DND-41 (cell line): ENCODE results near the gene ZPR1.
"Not testable (repeated sequence)": the region's sequence is repeated elsewhere in the genome, so short reads cannot be mapped to it uniquely, and the experiment has no call there.

Source experiments
- ATAC-seq: fragments of 200-7000 bp; cut with Tn5 transposase; 3 replicates; pipeline ENCODE4 v1.9.1; 2021; ENCODE audit warnings: low read depth; ENCODE audit not compliant: insufficient read depth
- DNase-seq: peaks from one replicate; pipeline ENCODE4 v3.0.0-alpha.2; 2020
- H2AFZ ChIP-seq: 2 replicates; pipeline ENCODE4 v1.6.0; 2012; ENCODE audit warnings: low read depth, low read length
- H3K27ac ChIP-seq: 2 replicates; pipeline ENCODE4 v1.5.1; 2012; ENCODE audit warnings: low read length, inconsistent platforms
- H3K27me3 ChIP-seq: fragments of 200-600 bp; sonication (generic); 2 replicates; pipeline ENCODE4 v1.6.0; 2012; ENCODE audit warnings: low read length, mild to moderate bottlenecking, inconsistent platforms; ENCODE audit not compliant: insufficient read depth, poor library complexity
- H3K36me3 ChIP-seq: 2 replicates; pipeline ENCODE4 v1.5.1; 2012; ENCODE audit warnings: low read length, inconsistent platforms; ENCODE audit not compliant: insufficient read depth
- H3K4me1 ChIP-seq: 2 replicates; pipeline ENCODE4 v1.5.1; 2012; ENCODE audit warnings: mild to moderate bottlenecking, low read length; ENCODE audit not compliant: insufficient read depth
- H3K4me2 ChIP-seq: 2 replicates; pipeline ENCODE4 v1.6.0; 2012; ENCODE audit warnings: mild to moderate bottlenecking, moderate library complexity, low read length, inconsistent platforms; ENCODE audit not compliant: insufficient read depth
- H3K4me3 ChIP-seq, 2 experiments: fragments of 200-600 bp in 1 of 2; shearing (Covaris generic) in 1 of 2; 2 replicates each; pipeline ENCODE4 v1.5.1; 2012 to 2016; ENCODE audit warnings: inconsistent platforms in 2 of 2, low read length in 2 of 2, mild to moderate bottlenecking in 2 of 2, low read depth in 1 of 2, moderate library complexity in 1 of 2
- H3K79me2 ChIP-seq: 2 replicates; pipeline ENCODE4 v1.6.0; 2012; ENCODE audit warnings: low read length, inconsistent platforms; ENCODE audit not compliant: insufficient read depth
- H3K9ac ChIP-seq: 2 replicates; pipeline ENCODE4 v1.6.0; 2012; ENCODE audit warnings: low read depth, mild to moderate bottlenecking, inconsistent platforms, low read length, moderate library complexity
- H3K9me3 ChIP-seq: 2 replicates; pipeline ENCODE4 v1.5.1; 2012; ENCODE audit warnings: low read length, moderate library complexity, mild to moderate bottlenecking, inconsistent platforms; ENCODE audit not compliant: insufficient read depth, severe bottlenecking
- H4K20me1 ChIP-seq: 2 replicates; pipeline ENCODE4 v1.6.0; 2012; ENCODE audit warnings: low read length; ENCODE audit not compliant: insufficient read depth
- EZH2 ChIP-seq: IDR thresholded peaks from 3 replicates; pipeline ENCODE4 v1.6.1; 2012; ENCODE audit warnings: borderline replicate concordance, low read depth, mild to moderate bottlenecking, moderate library complexity, low read length, inconsistent platforms; ENCODE audit not compliant: severe bottlenecking
- TF ChIP-seq, protein P1 (sequence below): IDR thresholded peaks from 2 replicates; pipeline ENCODE4 v1.5.1; 2012; ENCODE audit warnings: borderline replicate concordance, low read length, moderate library complexity, mild to moderate bottlenecking; ENCODE audit not compliant: poor library complexity, severe bottlenecking; ENCODE audit errors: extremely low read depth

The ZPR1 gene

DNA sequence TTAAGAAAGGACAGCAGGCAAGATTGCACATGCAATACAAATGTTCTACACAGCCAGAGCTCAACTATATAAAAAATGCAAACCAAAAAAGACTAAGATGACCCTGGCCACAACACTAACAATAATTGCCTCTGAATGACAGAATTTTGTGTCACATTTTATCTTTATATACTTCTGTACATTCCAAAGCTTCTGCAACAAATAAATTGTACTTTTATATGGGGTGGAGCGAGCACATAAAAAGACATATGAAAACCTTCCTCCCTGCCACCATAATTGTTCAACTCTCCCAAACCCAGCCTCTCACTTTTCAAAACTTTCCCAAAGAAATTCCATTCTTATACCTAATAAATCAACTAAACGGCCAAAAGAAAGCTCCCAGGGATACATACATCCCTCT lies 25.7 kb downstream of the ZPR1 start:
- Histone ChIP-seq H2AFZ (no peak overlapping the region), H3K27me3 (no peaks in the 10 kb centered on the region), H3K9ac (no peak overlapping the region), H4K20me1 (peaks cover 6% of the 10 kb centered on the region; the same call in 1 of the 2 replicates), H3K27ac (no peak overlapping the region), H3K4me2 (no peak overlapping the region), H3K9me3 (no peaks in the 10 kb centered on the region), H3K4me1 (no peaks in the 10 kb centered on the region), H3K79me2 (peaks cover 18% of the 10 kb centered on the region; the same call in 1 of the 2 replicates), H3K4me3 (no peak overlapping the region), H3K36me3 (peaks cover 99% of the 10 kb centered on the region)
- DNase-seq (no peak), ATAC-seq (no peak)
- TF ChIP-seq, protein P1, sequence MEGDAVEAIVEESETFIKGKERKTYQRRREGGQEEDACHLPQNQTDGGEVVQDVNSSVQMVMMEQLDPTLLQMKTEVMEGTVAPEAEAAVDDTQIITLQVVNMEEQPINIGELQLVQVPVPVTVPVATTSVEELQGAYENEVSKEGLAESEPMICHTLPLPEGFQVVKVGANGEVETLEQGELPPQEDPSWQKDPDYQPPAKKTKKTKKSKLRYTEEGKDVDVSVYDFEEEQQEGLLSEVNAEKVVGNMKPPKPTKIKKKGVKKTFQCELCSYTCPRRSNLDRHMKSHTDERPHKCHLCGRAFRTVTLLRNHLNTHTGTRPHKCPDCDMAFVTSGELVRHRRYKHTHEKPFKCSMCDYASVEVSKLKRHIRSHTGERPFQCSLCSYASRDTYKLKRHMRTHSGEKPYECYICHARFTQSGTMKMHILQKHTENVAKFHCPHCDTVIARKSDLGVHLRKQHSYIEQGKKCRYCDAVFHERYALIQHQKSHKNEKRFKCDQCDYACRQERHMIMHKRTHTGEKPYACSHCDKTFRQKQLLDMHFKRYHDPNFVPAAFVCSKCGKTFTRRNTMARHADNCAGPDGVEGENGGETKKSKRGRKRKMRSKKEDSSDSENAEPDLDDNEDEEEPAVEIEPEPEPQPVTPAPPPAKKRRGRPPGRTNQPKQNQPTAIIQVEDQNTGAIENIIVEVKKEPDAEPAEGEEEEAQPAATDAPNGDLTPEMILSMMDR: no peak
- TF ChIP-seq EZH2: no peak

DNA sequence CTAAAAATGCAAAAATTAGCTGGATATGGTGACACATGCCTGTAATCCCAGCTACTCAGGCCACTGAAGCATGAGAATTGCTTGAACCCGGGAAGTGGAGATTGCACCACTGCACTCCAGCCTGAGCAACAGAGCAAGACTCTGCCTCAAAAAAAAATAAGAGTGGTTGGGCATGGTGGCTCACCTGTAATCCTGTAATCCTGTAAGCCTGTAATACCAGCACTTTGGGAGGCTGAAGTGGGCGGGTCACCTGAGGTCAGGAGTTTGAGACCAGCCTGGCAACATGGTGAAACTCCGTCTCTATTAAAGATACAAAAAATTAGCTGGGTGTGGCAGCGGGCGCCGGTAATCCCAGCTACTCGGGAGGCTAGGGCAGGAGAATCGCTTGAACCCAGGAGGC lies 31.8 kb downstream of the ZPR1 start:
- H3K4me3 ChIP-seq, H3K4me2 ChIP-seq, H3K4me1 ChIP-seq, H3K79me2 ChIP-seq, H4K20me1 ChIP-seq, H3K9ac ChIP-seq, DNase-seq, H3K27me3 ChIP-seq, ATAC-seq, H3K27ac ChIP-seq, H2AFZ ChIP-seq, H3K9me3 ChIP-seq: not testable (repeated sequence)
- H3K36me3 ChIP-seq: peaks cover 95% of the 10 kb centered on the region

DNA sequence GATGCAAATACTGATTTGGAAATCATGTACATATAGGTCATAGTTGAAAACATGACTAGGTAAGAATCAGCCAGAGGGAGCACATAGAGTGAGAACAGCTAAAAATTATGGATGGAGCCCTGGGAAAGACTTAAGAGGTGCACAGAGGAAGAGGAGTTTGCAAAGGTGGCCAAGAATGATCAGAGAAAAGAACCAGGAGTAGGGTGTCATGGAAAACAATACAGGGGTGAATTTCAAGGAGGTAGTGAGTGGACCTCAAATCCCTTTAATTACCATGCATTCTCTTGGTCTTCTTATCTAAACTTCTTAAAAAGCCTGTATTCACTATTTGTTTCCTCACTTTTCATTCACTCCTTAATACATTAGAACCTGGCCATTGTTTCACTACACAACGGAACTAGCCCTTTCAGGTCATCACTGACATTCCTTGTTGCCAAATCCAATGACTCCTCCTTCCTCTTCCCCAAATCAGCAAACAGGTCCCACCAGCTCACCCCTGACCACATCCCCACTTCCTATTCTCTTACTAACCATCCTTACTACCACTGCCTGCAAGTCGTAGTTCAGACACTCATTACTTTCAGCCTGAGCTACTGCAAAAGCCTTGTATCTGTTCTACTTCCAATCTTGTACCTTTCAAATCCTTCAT lies 37.6 kb downstream of the ZPR1 start:
- no peak overlapping the region for H3K9ac ChIP-seq
- ATAC-seq (no peak), DNase-seq (no peak)
- H3K9me3 ChIP-seq: no peaks in the 10 kb centered on the region
- no peak overlapping the region for H3K27ac ChIP-seq
- no peak overlapping the region for H2AFZ ChIP-seq
- H3K4me2 ChIP-seq: no peak overlapping the region
- H3K27me3 ChIP-seq: no peaks in the 10 kb centered on the region
- H3K36me3 ChIP-seq: peaks cover 88% of the 10 kb centered on the region
- no peak overlapping the region for H3K4me3 ChIP-seq
- no peaks in the 10 kb centered on the region; the same call in 1 of the 2 replicates for H3K79me2 ChIP-seq
- peaks cover 3% of the 10 kb centered on the region; the same call in 1 of the 2 replicates for H4K20me1 ChIP-seq
- H3K4me1 ChIP-seq: no peaks in the 10 kb centered on the region
- TF ChIP-seq EZH2: no peak
- TF ChIP-seq, protein P1: no peak

DNA sequence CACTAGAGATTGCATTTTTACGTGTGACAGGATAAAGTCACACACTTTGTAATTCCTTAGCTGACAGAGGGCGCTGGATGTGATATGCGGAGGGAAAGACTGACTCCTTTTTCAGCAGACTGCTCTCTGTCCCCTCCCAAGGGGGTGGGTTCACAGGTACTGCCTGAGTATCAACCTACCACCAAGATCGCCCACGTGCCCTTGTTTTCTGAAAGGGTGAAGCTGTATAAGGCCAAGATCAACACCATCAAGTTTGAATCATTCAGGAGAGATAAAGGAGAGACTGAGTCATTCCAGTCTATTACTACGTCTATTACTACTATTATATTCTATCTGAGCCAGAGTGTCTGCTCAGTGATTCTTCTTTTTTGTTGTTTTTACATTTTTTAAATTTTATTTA lies 45.7 kb downstream of the ZPR1 start:
- H2AFZ ChIP-seq: no peak overlapping the region
- H4K20me1 ChIP-seq: no peaks in the 10 kb centered on the region
- H3K4me2 ChIP-seq: no peak overlapping the region
- no peaks in the 10 kb centered on the region for H3K79me2 ChIP-seq
- H3K9ac ChIP-seq: no peak overlapping the region
- no peak for DNase-seq
- no peaks in the 10 kb centered on the region for H3K9me3 ChIP-seq
- H3K36me3 ChIP-seq: peaks cover 11% of the 10 kb centered on the region
- TF ChIP-seq, protein P1: no peak
- no peak for TF ChIP-seq EZH2
- no peaks in the 10 kb centered on the region for H3K27me3 ChIP-seq
- no peaks in the 10 kb centered on the region for H3K4me1 ChIP-seq
- H3K4me3 ChIP-seq: no peak overlapping the region
- no peak overlapping the region for H3K27ac ChIP-seq
- no peak for ATAC-seq
